Suprapubic skin (tissue), 4 donors: ENCODE measurements around the gene MARCHF6. TPM values are rescaled to one million over a fixed set of nuclear protein-coding genes. Genes with fewer than 3 reads are reported as not detected.
"Not testable (repeated sequence)": the region's sequence is repeated elsewhere in the genome, so short reads cannot be mapped to it uniquely, and the experiment has no call there.

ENCODE experiments used
- DNase-seq, 2 donors: peaks; one replicate each; pipeline ENCODE4 v3.0.0-alpha.2; 2019; ENCODE audit warnings: low spot score in 2 of 2
- H3K27ac ChIP-seq: fragments of 200-600 bp; sonication (generic); one replicate; pipeline ENCODE4 v1.5.1; 2019
- H3K27me3 ChIP-seq: fragments of 200-600 bp; sonication (generic); one replicate; pipeline ENCODE4 v1.5.1; 2019
- H3K36me3 ChIP-seq: fragments of 200-600 bp; sonication (generic); one replicate; pipeline ENCODE4 v1.5.1; 2019
- H3K4me1 ChIP-seq: fragments of 200-600 bp; sonication (generic); one replicate; pipeline ENCODE4 v1.5.1; 2019
- H3K4me3 ChIP-seq: fragments of 200-600 bp; sonication (generic); one replicate; pipeline ENCODE4 v1.5.1; 2019; ENCODE audit warnings: mild to moderate bottlenecking
- H3K9me3 ChIP-seq: fragments of 200-600 bp; sonication (generic); one replicate; pipeline ENCODE4 v1.5.1; 2019
- CTCF ChIP-seq, 2 donors: fragments of 200-600 bp in 1 of 2; fragments of 450-650 bp in 1 of 2; sonication (generic) in 1 of 2; IDR thresholded peaks; one replicate each; pipeline ENCODE4 v1.5.1; 2016 to 2019; ENCODE audit warnings: antibody characterized with exemption in 2 of 2, mild to moderate bottlenecking in 1 of 2, moderate library complexity in 1 of 2
- EP300 ChIP-seq: sonication (generic); formaldehyde crosslinking; IDR thresholded peaks from one replicate; pipeline ENCODE4 v1.6.1; 2017; ENCODE audit warnings: antibody characterized with exemption
- POLR2A ChIP-seq, 2 donors: fragments of 450-650 bp; IDR thresholded peaks; one replicate each; pipeline ENCODE4 v1.6.1; 2017; ENCODE audit warnings: antibody characterized with exemption in 2 of 2, mild to moderate bottlenecking in 2 of 2, moderate library complexity in 2 of 2
- POLR2AphosphoS5 ChIP-seq, 3 donors: sonication (generic); formaldehyde crosslinking; IDR thresholded peaks; one replicate each; pipeline ENCODE4 v1.6.1; 2017; ENCODE audit warnings: antibody characterized with exemption in 3 of 3
- whole genome bisulfite sequencing: methylation state at CpG from one replicate; pipeline ENCODE4 v1.1.5; 2018; 5-methylcytosine and 5-hydroxymethylcytosine counted together
- total RNA-seq, 4 donors: library from RNA; depleted of rRNA; stranded (reverse); fragments of >200 nt; gene quantifications; one replicate each; pipeline ENCODE4 v1.1.0, GENCODE V29; 2016

The MARCHF6 gene
- total RNA-seq, 4 donors from 2014 or later, result 89.7 to 273 (median 143) TPM

- DNase-seq, result no peak
- Histone ChIP-seq H3K27ac (no peak overlapping the region), H3K4me1 (no peaks in the 10 kb centered on the region), H3K4me3 (no peak overlapping the region), H3K9me3 (no peaks in the 10 kb centered on the region), H3K27me3 (no peaks in the 10 kb centered on the region), H3K36me3 (no peaks in the 10 kb centered on the region)
- TF ChIP-seq CTCF (IDR thresholded peaks at IDR 0.05) (no peak), POLR2A (IDR thresholded peaks at IDR 0.05) (no peak), EP300 (no peak), POLR2AphosphoS5 (IDR thresholded peaks at IDR 0.05) (no peak)
- WGBS, result 63% methylated on average over 4 of the region's 4 CpGs
Measured at GRCh38 chr5:10343486-10343885, 10.0 kb upstream of the MARCHF6 start.

GRCh38 chr5:10344461-10345106 is 8.9 kb upstream of the MARCHF6 start:
- 98% methylated on average over 5 of the region's 5 CpGs for WGBS
- not testable (repeated sequence) for H3K9me3 ChIP-seq, H3K27ac ChIP-seq, H3K4me1 ChIP-seq, DNase-seq, H3K27me3 ChIP-seq, H3K4me3 ChIP-seq, H3K36me3 ChIP-seq

- no peak for DNase-seq
- Histone ChIP-seq H3K36me3 (no peaks in the 10 kb centered on the region), H3K4me3 (no peak overlapping the region), H3K4me1 (peaks cover 8% of the 10 kb centered on the region), H3K27me3 (no peaks in the 10 kb centered on the region), H3K9me3 (no peaks in the 10 kb centered on the region), H3K27ac (no peak overlapping the region)
- TF ChIP-seq POLR2AphosphoS5 (IDR thresholded peaks at IDR 0.05) (no peak), EP300 (no peak), POLR2A (IDR thresholded peaks at IDR 0.05) (no peak), CTCF (IDR thresholded peaks at IDR 0.05) (no peak)
- WGBS, result 95% methylated on average over 2 of the region's 2 CpGs
Measured at GRCh38 chr5:10348258-10348657, 5.2 kb upstream of the MARCHF6 start.

- peaks cover 22% of the 10 kb centered on the region for H3K4me1 ChIP-seq
- H3K9me3 ChIP-seq, result no peaks in the 10 kb centered on the region
- WGBS, result 77% methylated on average over 6 of the region's 6 CpGs
- no peak overlapping the region for H3K27ac ChIP-seq
- TF ChIP-seq CTCF (IDR thresholded peaks at IDR 0.05) (no peak), POLR2A (IDR thresholded peaks at IDR 0.05) (no peak), EP300 (no peak), POLR2AphosphoS5 (IDR thresholded peaks at IDR 0.05) (no peak)
- DNase-seq, result no peak
- H3K36me3 ChIP-seq, result no peaks in the 10 kb centered on the region
- no peak overlapping the region for H3K4me3 ChIP-seq
- H3K27me3 ChIP-seq, result no peaks in the 10 kb centered on the region
Measured at GRCh38 chr5:10351199-10351905, 2.1 kb upstream of the MARCHF6 start.

- Histone ChIP-seq H3K27me3 (no peaks in the 10 kb centered on the region), H3K27ac (no peak overlapping the region), H3K4me3 (no peak overlapping the region), H3K4me1 (peaks cover 26% of the 10 kb centered on the region), H3K36me3 (no peaks in the 10 kb centered on the region), H3K9me3 (no peaks in the 10 kb centered on the region)
- TF ChIP-seq POLR2A (IDR thresholded peaks at IDR 0.05) (no peak), EP300 (no peak), CTCF (IDR thresholded peaks at IDR 0.05) (no peak), POLR2AphosphoS5 (IDR thresholded peaks at IDR 0.05) (no peak)
- DNase-seq, result no peak
- WGBS, result 89% methylated on average over 8 of the region's 8 CpGs
Measured at GRCh38 chr5:10351919-10352318, 1.6 kb upstream of the MARCHF6 start.
